Measurements from ENCODE around the gene ELOVL6. TPM values are rescaled to one million over a fixed set of nuclear protein-coding genes. Genes with fewer than 3 reads are reported as not detected.

The ELOVL6 gene
- polyA plus RNA-seq, 1 experiment, result 30.7 TPM

- POLR2A ChIA-PET, result no interaction called here
- Histone ChIP-seq H3K27ac (ENCODE audit: low read depth, low read length) (no peak overlapping the region), H3K9me3 (ENCODE audit: control insufficient read depth, insufficient read depth, low read length) (no peaks in the 10 kb centered on the region), H3K27me3 (ENCODE audit: control insufficient read depth, insufficient read depth, low read length) (no peaks in the 10 kb centered on the region), H3K4me3 (ENCODE audit: low read depth, low read length) (no peak overlapping the region)
- CTCF ChIA-PET, result no interaction called here
- no peak for DNase-seq (ENCODE audit: low read depth, low spot score)
- TF ChIP-seq CTCF (IDR thresholded peaks at IDR 0.05; ENCODE audit: low read depth, low read length), result no peak
Observed at GRCh38 chr4:110156442-110156841, 42.0 kb downstream of the ELOVL6 start.

- POLR2A ChIA-PET, result no interaction called here
- Histone ChIP-seq H3K4me3 (ENCODE audit: low read depth, low read length) (no peak overlapping the region), H3K27me3 (ENCODE audit: control insufficient read depth, insufficient read depth, low read length) (no peaks in the 10 kb centered on the region), H3K27ac (ENCODE audit: low read depth, low read length) (no peak overlapping the region), H3K9me3 (ENCODE audit: control insufficient read depth, insufficient read depth, low read length) (no peaks in the 10 kb centered on the region)
- CTCF ChIA-PET, result no interaction called here
- DNase-seq (ENCODE audit: low read depth, low spot score), result no peak
- no peak for TF ChIP-seq CTCF (IDR thresholded peaks at IDR 0.05; ENCODE audit: low read depth, low read length)
Observed at GRCh38 chr4:110155654-110156053, 42.8 kb downstream of the ELOVL6 start.

GRCh38 chr4:110154582-110154981 lies 43.8 kb downstream of the ELOVL6 start:
- ChIA-PET POLR2A (no interaction called here), CTCF (no interaction called here)
- DNase-seq (ENCODE audit: low read depth, low spot score), result no peak
- H3K4me3 ChIP-seq (ENCODE audit: low read depth, low read length), result no peak overlapping the region
- no peaks in the 10 kb centered on the region for H3K27me3 ChIP-seq (ENCODE audit: control insufficient read depth, insufficient read depth, low read length)
- H3K9me3 ChIP-seq (ENCODE audit: control insufficient read depth, insufficient read depth, low read length), result no peaks in the 10 kb centered on the region
- H3K27ac ChIP-seq (ENCODE audit: low read depth, low read length), result no peak overlapping the region
- TF ChIP-seq CTCF (IDR thresholded peaks at IDR 0.05; ENCODE audit: low read depth, low read length), result no peak

- Histone ChIP-seq H3K9me3 (ENCODE audit: control insufficient read depth, insufficient read depth, low read length) (no peaks in the 10 kb centered on the region), H3K27me3 (ENCODE audit: control insufficient read depth, insufficient read depth, low read length) (no peaks in the 10 kb centered on the region), H3K27ac (ENCODE audit: low read depth, low read length) (no peak overlapping the region), H3K4me3 (ENCODE audit: low read depth, low read length) (no peak overlapping the region)
- CTCF ChIA-PET, result no interaction called here
- POLR2A ChIA-PET, result no interaction called here
- TF ChIP-seq CTCF (IDR thresholded peaks at IDR 0.05; ENCODE audit: low read depth, low read length), result no peak
- DNase-seq (ENCODE audit: low read depth, low spot score), result no peak
Observed at GRCh38 chr4:110152386-110152785, 46.0 kb downstream of the ELOVL6 start.

- DNase-seq (ENCODE audit: low read depth, low spot score), result no peak
- Histone ChIP-seq H3K27me3 (ENCODE audit: control insufficient read depth, insufficient read depth, low read length) (no peaks in the 10 kb centered on the region), H3K4me3 (ENCODE audit: low read depth, low read length) (no peak overlapping the region), H3K27ac (ENCODE audit: low read depth, low read length) (no peak overlapping the region), H3K9me3 (ENCODE audit: control insufficient read depth, insufficient read depth, low read length) (no peaks in the 10 kb centered on the region)
- ChIA-PET POLR2A (no interaction called here), CTCF (no interaction called here)
- no peak for TF ChIP-seq CTCF (IDR thresholded peaks at IDR 0.05; ENCODE audit: low read depth, low read length)
Observed at GRCh38 chr4:110149089-110149488, 49.3 kb downstream of the ELOVL6 start.

All from AG04450 (cell line).